ENCODE results near the gene TNFSF18.

The TNFSF18 gene

DNA sequence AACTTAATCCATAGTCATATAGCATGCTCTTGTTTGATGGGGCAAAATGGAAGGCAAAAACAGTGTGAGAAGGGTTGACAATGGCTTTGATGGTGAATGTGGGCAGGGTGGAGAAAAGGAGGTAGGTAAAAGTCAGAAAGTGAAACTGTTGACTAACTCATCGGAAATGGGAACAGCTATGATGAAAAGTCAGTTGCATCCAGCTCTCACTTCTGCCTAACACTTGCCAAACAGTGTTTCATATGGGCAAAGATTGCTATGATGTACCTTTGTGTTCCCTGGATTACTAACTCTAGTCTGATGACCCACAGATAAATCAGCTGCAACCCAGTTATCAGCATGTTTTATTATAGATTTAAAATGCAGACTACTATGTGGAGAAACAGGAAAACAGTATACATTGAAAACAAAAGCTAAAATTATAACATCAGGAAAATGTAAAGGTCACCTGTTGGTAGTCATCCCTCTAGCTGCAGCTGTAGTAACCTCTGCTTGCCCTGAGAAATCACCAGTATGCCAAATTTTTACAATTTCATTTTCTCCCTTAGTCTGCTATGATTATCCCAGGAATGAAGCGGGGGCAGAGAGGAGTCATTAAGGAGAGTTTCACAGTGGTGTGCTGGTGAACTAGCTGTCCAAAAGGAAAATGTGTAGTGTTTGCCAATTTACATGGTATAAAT, 11.7 kb downstream of the TNFSF18 start:
- DNase-seq: peak; percentile 64

GRCh38 chr1:173024543-173024942, 26.2 kb downstream of the TNFSF18 start:
- no peak for DNase-seq

- DNase-seq: peak in 1 of 2 donors; percentile 11
These were observed 27.4 kb downstream of the TNFSF18 start for GRCh38 chr1:173023343-173023742.

DNA sequence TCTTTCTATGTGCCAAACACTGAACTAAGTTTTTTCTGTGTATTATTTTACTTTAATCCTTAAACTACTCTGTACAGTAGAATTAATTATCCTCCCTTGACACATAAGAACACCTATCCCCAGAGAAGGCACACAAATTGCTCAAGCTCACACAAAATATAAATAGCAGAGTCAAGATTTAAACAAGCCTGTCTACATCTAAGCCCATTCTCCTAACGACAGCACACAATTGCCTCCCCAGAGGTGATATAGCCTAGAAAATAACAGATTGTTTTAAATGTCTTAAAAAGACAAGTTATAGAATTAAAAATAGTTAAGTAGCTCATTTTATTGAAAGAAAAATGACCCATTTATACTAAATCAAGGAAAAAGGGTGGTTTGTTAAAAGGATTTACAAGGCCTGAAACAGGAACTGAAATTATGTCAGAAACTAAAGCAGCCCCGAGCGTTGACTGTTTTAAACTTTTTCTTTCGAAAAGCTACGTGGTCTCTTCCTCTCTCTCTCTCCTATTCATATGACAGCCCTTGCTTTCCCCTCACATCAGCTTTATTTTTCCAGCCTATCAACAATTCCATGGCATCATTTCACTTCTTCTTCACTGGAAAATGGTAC, 30.5 kb downstream of the TNFSF18 start:
- peak; percentile 57 to 70 for DNase-seq

DNA sequence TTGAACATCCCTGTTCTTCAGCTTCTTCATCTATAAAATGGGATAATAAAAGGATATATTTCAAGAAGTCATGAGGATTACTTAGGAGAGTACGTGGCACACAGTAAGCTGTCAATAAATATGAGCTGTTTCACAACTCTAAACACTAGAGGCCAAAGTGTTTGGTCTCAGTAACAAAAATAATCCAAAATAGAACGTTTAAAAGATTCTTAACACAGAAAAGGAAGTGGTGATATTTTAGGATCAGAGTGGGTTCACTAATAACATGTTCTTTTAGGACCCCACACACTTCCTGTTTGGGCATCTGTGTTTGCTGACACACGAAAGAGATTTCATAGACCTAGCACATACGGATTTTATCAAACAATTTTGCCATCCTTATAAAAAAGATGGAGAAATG, 32.9 kb downstream of the TNFSF18 start:
- DNase-seq: peak; percentile 35 to 39

DNA sequence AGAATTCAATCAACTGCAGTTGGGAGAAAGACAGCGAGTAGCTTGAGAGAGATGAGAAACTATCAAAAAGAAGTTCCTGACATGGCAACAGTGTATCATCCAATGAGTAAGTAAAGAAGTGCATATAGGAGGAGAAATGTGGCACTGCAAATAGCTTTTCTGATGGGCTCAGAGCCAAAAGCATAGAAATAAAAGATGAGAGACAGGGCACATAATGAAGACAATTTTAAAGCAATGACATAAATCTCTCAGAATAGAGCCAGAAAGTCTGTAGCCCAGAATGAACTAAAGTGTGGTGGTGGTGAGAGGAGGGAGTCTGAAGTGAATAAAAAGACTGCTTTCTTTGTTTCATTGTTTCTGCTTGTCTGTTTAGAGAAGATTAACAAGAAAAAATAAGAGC, 34.3 kb downstream of the TNFSF18 start:
- DNase-seq: no peak

GRCh38 chr1:173015629-173016028, 35.1 kb downstream of the TNFSF18 start:
- peak; percentile 68 to 83 for DNase-seq

DNA sequence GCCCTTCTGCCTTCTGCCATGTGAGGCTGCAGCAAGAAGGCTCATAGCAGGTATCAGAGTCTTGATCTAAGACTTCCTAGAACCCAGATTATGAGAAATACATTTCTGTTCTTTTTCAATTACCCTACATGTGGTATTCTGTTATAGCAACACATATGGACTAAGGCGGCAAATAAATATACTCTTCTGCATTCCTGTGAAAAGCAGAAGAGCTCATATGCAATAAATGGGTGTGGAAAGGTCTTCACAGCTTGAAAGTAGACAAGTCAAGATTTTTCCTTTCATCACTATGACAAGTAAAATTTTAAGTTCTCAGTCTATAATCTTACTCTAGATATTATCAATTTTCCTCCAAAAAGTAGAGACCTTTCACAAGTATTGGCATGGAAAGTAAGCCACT, 36.6 kb downstream of the TNFSF18 start:
- peak; percentile 60 to 82 for DNase-seq

DNA sequence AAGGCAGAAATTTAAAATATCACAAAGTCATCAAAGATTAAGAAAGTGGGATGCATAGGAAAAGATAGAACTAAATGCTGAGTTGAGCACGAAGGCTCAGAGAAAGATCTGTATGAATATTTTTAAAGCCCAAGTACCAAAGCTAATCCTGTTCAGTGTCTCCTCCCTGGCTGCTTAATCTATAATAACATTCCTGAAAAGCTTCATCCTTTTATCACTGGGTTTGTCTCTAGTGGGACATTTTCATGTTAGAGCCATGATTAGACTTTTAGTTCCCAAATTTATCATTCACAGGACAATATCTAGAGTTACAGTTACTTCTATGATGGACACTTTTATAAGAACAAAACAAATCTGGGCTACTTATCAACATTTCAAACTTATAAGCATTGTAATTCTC, 38.6 kb downstream of the TNFSF18 start:
- DNase-seq: no peak

DNA sequence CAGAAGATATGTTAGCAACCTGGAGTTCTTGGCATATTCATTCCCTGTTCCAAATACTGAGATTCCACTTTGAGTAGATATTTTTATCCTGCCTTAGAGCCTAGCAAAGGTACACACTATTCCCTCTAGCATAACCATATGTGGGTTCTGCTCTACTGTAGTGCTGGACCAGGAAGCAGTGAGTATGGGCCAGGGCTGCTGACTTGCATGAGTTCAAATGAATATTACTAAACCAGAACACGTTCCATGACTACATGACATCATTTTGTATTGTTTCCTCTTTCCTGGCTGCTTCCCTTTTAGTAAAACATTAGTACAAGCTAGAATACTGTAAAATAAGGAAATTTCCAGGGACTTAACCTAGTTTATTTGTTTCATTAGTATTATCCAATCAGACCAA, 41.1 kb downstream of the TNFSF18 start:
- peak; percentile 89 to 93 for DNase-seq

DNA sequence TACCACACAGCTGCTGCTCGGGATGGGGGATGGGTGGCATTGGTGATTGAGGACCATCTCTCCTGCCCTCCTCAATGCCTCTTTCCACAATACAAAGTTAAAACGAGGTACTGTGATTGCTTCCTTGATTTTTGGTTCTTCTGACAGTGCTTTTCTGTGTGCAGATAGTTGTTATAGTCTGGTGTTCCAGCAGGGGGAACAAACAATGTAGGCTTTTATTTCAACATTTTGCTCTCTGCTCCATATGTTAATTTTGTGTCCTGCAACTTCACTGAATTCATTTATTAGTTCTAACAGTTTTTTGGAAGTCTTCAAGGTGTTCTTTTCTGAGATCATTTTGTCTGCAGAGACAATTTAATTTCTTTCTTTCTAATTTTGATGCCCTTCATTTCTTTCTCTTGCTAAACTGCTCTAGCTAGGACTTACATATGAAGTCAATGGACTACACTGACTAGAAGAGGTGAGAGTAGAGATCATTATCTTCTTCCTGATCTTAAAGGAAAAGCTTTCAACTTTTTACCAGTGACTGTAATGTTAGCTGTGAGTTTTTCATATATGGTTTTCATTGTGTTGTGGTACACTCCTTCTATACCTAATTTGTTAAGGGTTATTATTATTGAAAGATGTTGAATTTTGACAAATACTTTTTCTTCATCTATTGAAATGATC, 45.4 kb downstream of the TNFSF18 start:
- peak in 1 of 2 donors; percentile 26 for DNase-seq

DNA sequence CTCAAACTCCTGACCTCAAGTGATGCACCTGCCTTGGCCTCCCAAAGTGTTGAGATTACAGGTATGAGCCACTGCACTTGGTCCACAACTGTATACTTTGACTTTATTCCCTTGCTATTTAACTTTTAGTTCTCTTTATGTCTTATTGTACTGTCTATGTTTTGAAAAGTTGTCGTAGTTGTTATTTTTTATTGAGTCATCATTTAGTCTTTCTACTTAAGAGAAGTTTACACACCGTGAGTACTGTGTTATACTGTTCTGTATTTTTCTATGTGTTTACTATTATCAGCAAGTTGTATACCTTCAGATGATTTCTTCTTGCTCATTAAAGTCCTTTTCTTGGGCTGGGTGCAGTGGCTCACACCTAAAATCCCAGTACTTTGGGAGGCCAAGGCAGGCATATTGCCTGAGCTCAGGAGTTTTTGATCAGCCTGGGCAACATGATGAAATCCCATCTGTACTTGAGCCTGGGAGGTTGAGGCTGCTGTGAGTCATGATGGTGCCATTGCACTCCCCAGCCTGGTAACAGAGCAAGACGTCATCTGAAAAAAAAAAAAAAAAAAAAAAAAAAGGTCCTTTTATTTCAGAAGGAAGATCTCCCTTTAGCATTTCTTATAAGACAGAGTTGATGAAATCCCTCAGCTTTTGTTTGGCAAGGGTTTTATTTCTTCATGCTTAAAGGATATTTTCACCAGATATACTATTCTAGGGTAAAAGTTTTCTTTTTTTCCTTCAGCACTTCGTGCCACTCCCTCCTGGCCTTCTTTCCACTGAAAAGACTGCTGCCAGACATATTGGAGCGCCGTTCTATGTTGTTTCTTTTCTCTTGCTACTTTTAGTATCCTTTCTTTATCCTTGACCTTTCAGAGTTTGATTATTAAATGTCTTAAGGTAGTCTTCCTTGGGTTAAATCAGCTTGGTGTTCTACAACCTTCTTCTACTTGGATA, 47.6 kb downstream of the TNFSF18 start:
- peak; percentile 35 to 54 for DNase-seq

DNA sequence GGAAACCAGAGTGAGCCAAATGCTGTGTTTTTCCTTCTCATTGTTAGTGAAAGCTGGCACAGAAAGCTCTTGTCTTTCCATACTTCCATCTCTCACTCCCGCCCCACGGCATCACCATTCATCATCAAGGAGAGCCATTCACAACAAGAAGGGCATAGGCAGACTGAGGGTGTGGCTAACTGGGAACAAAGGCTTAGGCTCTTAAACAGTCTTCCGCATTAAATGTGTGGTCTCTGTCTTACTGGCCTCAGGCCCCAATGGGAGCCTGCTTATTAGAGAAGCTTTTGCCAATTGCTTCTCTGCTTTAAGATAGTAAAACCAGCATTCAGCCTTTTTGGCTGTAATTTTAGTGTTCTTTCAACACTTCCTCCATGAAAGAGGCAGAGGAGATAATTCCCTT, 51.4 kb downstream of the TNFSF18 start:
- DNase-seq: no peak

DNA sequence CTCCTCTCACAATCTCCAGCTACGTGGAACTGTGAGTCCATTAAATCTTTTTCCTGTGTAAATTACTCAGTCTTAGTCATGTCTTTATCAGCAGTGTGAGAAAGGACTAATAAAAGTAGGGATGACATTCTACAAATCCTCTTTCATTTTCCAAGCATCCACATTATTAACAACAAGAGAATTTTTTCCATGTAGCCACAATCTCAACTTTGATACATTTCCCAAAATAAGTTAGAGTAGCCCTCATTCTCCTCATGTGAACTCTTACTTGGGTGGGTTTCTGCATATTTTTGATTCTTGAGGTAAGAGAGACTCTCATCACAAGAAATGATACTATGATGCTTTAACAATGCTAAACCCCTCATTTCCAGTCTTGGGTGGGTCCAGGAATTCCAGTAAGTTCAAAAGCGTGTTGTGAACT, 52.8 kb downstream of the TNFSF18 start:
- no peak for DNase-seq

DNA sequence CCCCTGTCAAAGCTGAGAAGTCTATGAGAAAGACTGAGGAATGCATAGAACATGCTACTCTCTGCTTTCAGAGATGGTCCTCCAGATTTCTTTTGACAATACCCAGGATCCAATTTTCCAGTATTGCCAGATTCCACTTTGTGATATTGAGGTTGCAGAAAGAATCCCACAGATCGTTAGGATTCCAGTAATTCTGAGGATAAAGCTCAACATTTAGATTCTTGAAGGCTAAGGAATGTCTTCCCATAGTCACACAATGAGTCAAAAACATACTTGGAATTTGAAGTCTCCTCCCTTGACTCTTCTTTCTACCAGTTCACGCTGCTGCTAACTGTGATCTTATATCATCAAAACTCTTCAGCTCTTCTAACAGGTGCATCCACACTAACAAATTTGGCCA, 57.1 kb downstream of the TNFSF18 start:
- no peak for DNase-seq

GRCh38 chr1:172991674-172992400, 58.9 kb downstream of the TNFSF18 start:
- DNase-seq: peak in 1 of 2 donors; percentile 30

GRCh38 chr1:172990598-172991215, 60.0 kb downstream of the TNFSF18 start:
- DNase-seq: no peak

All from inflammatory macrophage (primary cell).